Retinal pigment epithelial cell (primary cell): ENCODE data around the gene TNPO3.
"Not testable (repeated sequence)": the region's sequence is repeated elsewhere in the genome, so short reads cannot be mapped to it uniquely, and the experiment has no call there.

ENCODE experiments used
- DNase-seq: peaks from one replicate; pipeline ENCODE4 v3.0.0-alpha.2; 2010; ENCODE audit warnings: low read depth
- H3K4me3 ChIP-seq: 2 replicates; pipeline ENCODE4 v1.5.1; 2011; ENCODE audit warnings: mild to moderate bottlenecking, low read length, control low read depth, moderate library complexity
- CTCF ChIP-seq: conservative IDR thresholded peaks from 2 replicates; pipeline ENCODE4 v1.5.1; 2011; ENCODE audit warnings: low read depth, low read length, control low read depth, inconsistent platforms

TNPO3 gene

GRCh38 chr7:129007572-129007971 lies 47.3 kb downstream of the TNPO3 start:
- TF ChIP-seq CTCF: no peak
- H3K4me3 ChIP-seq: no peak overlapping the region
- DNase-seq: no peak

DNA sequence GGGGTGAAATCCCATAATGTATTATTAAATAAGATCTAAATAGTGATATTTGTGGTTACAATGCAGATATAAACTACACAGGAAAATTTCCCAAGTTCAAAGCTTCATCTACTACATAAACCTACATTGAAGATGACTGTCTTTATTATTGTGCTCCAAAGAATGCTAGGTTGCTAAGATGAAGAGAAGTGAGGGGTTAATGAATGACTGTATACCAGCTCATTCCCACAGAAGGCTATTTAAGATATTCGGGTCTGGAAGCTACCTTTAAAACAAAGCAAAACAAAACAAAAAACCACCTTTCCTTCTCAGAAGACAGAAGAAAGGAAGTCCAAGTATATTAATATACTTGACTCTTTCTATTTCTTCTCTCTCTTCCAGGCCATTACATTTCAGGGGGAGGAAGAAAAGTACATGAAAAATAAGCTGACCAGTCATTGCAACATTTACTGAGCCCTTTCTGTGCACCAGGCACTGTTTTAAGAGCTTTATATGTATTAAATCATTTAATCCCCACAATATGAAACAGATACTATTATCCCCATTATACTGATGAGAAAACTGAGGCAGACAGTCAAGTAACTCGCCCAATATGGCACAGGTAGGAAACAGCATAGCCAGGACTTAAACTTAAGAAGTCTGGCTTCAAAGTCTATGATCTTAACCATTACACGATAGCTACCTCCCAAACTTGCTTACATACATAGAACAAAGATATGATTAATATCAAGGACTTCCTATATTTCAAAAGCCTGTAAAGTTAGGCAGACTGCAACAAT lies 48.1 kb downstream of the TNPO3 start:
- no peak for DNase-seq
- no peak for TF ChIP-seq CTCF
- no peak overlapping the region for H3K4me3 ChIP-seq

DNA sequence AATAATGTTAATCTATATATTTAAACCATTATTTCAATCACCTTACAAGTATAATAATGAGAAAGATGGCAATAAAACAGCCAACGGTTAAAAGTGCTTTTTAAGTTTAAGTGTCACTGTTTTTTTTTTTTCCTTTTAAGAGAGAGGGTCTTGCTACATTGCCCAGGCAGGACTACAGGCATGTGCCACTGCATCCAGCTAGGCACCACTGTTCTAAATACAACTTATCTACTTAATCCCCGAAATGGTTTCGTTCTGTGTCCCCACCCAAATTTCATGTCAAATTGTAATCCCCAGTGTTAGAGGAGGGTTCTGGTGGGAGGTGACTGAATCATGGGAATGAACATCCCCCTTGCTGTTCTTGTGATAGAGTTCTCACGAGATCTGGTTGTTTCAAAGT lies 49.7 kb downstream of the TNPO3 start:
- no peak for DNase-seq
- no peak for TF ChIP-seq CTCF
- no peak overlapping the region for H3K4me3 ChIP-seq

- no peak for DNase-seq
- TF ChIP-seq CTCF: no peak
- no peak overlapping the region for H3K4me3 ChIP-seq
These were observed 57.7 kb downstream of the TNPO3 start for GRCh38 chr7:128997181-128997580.

DNA sequence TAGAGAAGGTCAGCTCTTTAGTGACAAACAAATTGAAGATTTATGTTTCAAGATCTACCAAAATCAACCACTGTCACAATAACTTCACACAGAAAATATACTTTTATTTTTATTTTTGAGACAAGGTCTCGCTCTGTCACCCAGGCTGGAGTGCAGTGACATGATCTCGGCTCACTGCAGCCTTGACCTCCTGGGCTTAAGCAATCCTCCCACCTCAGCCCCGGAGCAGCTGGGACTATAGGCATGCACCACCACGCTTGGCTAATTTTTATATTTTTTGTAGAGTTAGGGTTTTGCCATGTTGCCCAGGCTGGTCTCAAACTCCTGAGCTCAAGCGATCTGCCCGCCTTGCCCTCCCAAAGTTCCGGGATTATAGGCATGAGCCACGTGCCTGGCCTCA lies 60.4 kb downstream of the TNPO3 start:
- DNase-seq, H3K4me3 ChIP-seq: not testable (repeated sequence)

- no peak for DNase-seq
- no peak overlapping the region for H3K4me3 ChIP-seq
- TF ChIP-seq CTCF: no peak
These were observed 61.5 kb downstream of the TNPO3 start for GRCh38 chr7:128993419-128993818.

DNA sequence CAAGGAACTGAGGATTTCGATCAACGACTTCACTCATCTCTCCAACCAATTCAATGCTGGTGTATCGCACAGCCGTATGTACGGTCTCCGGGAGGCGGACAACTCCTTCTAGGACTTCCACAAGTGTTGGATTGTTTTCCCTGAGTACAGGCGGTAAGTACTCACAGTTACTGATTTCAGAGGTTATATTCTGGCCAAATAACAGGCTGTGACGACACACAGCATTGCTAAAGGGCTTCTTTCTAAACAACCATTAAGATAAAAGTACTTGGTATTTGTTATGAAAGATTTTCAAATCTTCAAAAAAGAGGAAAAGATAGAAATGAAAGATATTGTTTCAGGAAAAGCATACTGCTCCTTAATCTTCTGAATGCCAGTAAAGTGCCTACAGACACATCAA lies 65.0 kb downstream of the TNPO3 start:
- H3K4me3 ChIP-seq: no peak overlapping the region
- DNase-seq: no peak

More for the DNA sequence above, 65.0 kb downstream of the TNPO3 start:
- TF ChIP-seq CTCF: no peak
